HepG2 (cell line): ENCODE results near the gene CHMP4B. TPM values are rescaled to one million over a fixed set of nuclear protein-coding genes. Genes with fewer than 3 reads are reported as not detected.

Experiments
- ATAC-seq: fragments of 200-7000 bp; cut with Tn5 transposase; 3 replicates; pipeline ENCODE4 v1.9.1; 2020; ENCODE audit warnings: mild to moderate bottlenecking, moderate library complexity
- BruUV-seq: library from RNA; stranded (reverse); fragments of 400-500 nt; replicated peaks from 2 replicates; lab custom pipeline; 2021; lab: Mats Ljungman, UMichigan
- CTCF ChIA-PET: fragments of 300-600 bp; formaldehyde crosslinking; extraction: SDS; loops from one replicate; lab custom pipeline; 2021; ENCODE audit warnings: low total read pairs, inconsistent platforms, low intra/inter-chr PET ratio; lab: Yijun Ruan, JAX
- POLR2A ChIA-PET: fragments of 350-600 bp; sonication (Branson Sonifier 250); formaldehyde crosslinking; loops from one replicate; lab custom pipeline; 2020; ENCODE audit warnings: antibody characterized with exemption, inconsistent platforms; lab: Yijun Ruan, JAX
- DNase-seq: peaks from one replicate; pipeline ENCODE4 v3.0.0-alpha.2; 2015; ENCODE audit warnings: low spot score
- FAIRE-seq: peaks from 3 replicates; lab custom pipeline; 2011; peaks lifted over from hg19 to GRCh38; lab: Jason Lieb, UNC
- H2AFZ ChIP-seq: one replicate; pipeline ENCODE4 v1.6.1; 2011; ENCODE audit warnings: low read length, inconsistent platforms
- H3K27ac ChIP-seq: fragments of 300-600 bp; 3 replicates; pipeline ENCODE4 v1.8.0; 2011; ENCODE audit warnings: mixed run types, mild to moderate bottlenecking, mixed read lengths, low read length, inconsistent platforms; ENCODE audit not compliant: insufficient read depth; ENCODE audit errors: extremely low read length
- H3K27me3 ChIP-seq, 2 experiments: fragments of 200-600 bp in 1 of 2; 2 replicates in 1 of 2; 3 replicates in 1 of 2; pipeline versions ENCODE4 v1.6.0 to v1.8.0; 2011; ENCODE audit warnings: low read length in 2 of 2, mild to moderate bottlenecking in 2 of 2, moderate library complexity in 2 of 2, inconsistent platforms in 1 of 2; ENCODE audit not compliant: insufficient read depth in 2 of 2, control insufficient read depth in 1 of 2
- H3K36me3 ChIP-seq, 2 experiments: fragments of 200-600 bp in 1 of 2; replicated peaks in 1 of 2; 2 replicates in 1 of 2; 3 replicates in 1 of 2; pipeline versions ENCODE4 v1.5.1 to v1.8.0; 2011; ENCODE audit warnings: low read length in 2 of 2, inconsistent platforms in 1 of 2; ENCODE audit not compliant: insufficient read depth in 2 of 2, control insufficient read depth in 1 of 2
- H3K4me1 ChIP-seq: 2 replicates; pipeline ENCODE4 v1.5.1; 2012; ENCODE audit warnings: low read length, inconsistent platforms; ENCODE audit not compliant: insufficient read depth
- H3K4me2 ChIP-seq: 2 replicates; pipeline ENCODE4 v1.6.0; 2011; ENCODE audit warnings: low read depth, low read length, inconsistent platforms
- H3K4me3 ChIP-seq, 3 experiments: fragments of 200-600 bp in 1 of 3; sonication (generic), shearing (Covaris generic) in 1 of 3; replicated peaks in 1 of 3; 2 replicates each; pipeline ENCODE4 v1.5.1; 2011 to 2016; ENCODE audit warnings: low read length in 3 of 3, inconsistent platforms in 2 of 3, low read depth in 2 of 3, mild to moderate bottlenecking in 2 of 3, control low read depth in 1 of 3, mixed read lengths in 1 of 3; ENCODE audit not compliant: insufficient read depth in 1 of 3
- H3K79me2 ChIP-seq: one replicate; pipeline ENCODE4 v1.6.1; 2011; ENCODE audit warnings: low read length, inconsistent platforms; ENCODE audit not compliant: insufficient read depth
- H3K9ac ChIP-seq: 2 replicates; pipeline ENCODE4 v1.6.0; 2011; ENCODE audit warnings: mild to moderate bottlenecking, low read depth, low read length, inconsistent platforms; ENCODE audit not compliant: insufficient read depth
- H3K9me3 ChIP-seq: 2 replicates; pipeline ENCODE4 v1.5.1; 2012; ENCODE audit warnings: mild to moderate bottlenecking, low read length
- H4K20me1 ChIP-seq: 2 replicates; pipeline ENCODE4 v1.6.0; 2011; ENCODE audit warnings: inconsistent platforms, mild to moderate bottlenecking, low read length, moderate library complexity; ENCODE audit not compliant: insufficient read depth
- ASH2L ChIP-seq: fragments of 300-600, 200-600 bp; sonication (generic); IDR thresholded peaks from 2 replicates; pipeline ENCODE4 v1.7.0; 2017; ENCODE audit warnings: low read depth, mild to moderate bottlenecking, moderate library complexity, mixed read lengths, low read length; ENCODE audit not compliant: insufficient read length
- CERS6 ChIP-seq: sonication (generic); formaldehyde crosslinking; IDR thresholded peaks from 2 replicates; pipeline ENCODE4 v1.5.0; 2020; ENCODE audit warnings: missing genetic modification reagents
- FOSL1 ChIP-seq: sonication (generic); formaldehyde crosslinking; IDR thresholded peaks from 2 replicates; pipeline ENCODE4 v1.9.0; 2021; ENCODE audit warnings: missing genetic modification reagents, borderline replicate concordance
- FOXO4 ChIP-seq: sonication (generic); formaldehyde crosslinking; conservative IDR thresholded peaks from 2 replicates; pipeline ENCODE4 v1.8.1; 2023; ENCODE audit warnings: missing genetic modification reagents
- HOXD1 ChIP-seq: sonication (generic); formaldehyde crosslinking; IDR thresholded peaks from 2 replicates; pipeline ENCODE4 v1.5.0; 2020; ENCODE audit warnings: missing genetic modification reagents
- IKZF1 ChIP-seq: fragments of 450-650 bp; IDR thresholded peaks from 2 replicates; pipeline ENCODE4 v1.7.1; 2016
- ISL2 ChIP-seq: sonication (generic); formaldehyde crosslinking; IDR thresholded peaks from 2 replicates; pipeline ENCODE4 v1.5.0; 2020; ENCODE audit warnings: missing genetic modification reagents
- KLF12 ChIP-seq: sonication (generic); formaldehyde crosslinking; IDR thresholded peaks from 2 replicates; pipeline ENCODE4 v1.4.0; 2020; ENCODE audit warnings: missing genetic modification reagents, borderline replicate concordance
- KLF15 ChIP-seq: sonication (generic); formaldehyde crosslinking; IDR thresholded peaks from 2 replicates; pipeline ENCODE4 v1.8.1; 2023; ENCODE audit warnings: borderline replicate concordance, mild to moderate bottlenecking, inconsistent platforms, missing genetic modification reagents, mixed read lengths
- MLX ChIP-seq: IDR thresholded peaks from 2 replicates; pipeline ENCODE4 v1.6.1; 2016
- NFKB2 ChIP-seq: sonication (generic); formaldehyde crosslinking; IDR thresholded peaks from 2 replicates; pipeline ENCODE4 v1.4.0; 2020; ENCODE audit warnings: missing genetic modification reagents, borderline replicate concordance
- STAG1 ChIP-seq: sonication (generic); formaldehyde crosslinking; IDR thresholded peaks from 2 replicates; pipeline ENCODE4 v1.4.0; 2020; ENCODE audit warnings: missing genetic modification reagents
- THRA ChIP-seq: sonication (generic); formaldehyde crosslinking; IDR thresholded peaks from 2 replicates; pipeline ENCODE4 v1.4.0; 2020; ENCODE audit warnings: missing genetic modification reagents, borderline replicate concordance
- ZC3H13 ChIP-seq: sonication (generic); formaldehyde crosslinking; IDR thresholded peaks from 2 replicates; pipeline ENCODE4 v1.8.1; 2023; ENCODE audit warnings: mild to moderate bottlenecking, missing genetic modification reagents, moderate library complexity
- ZNF280B ChIP-seq: sonication (generic); formaldehyde crosslinking; IDR thresholded peaks from 2 replicates; pipeline ENCODE4 v1.5.0; 2020; ENCODE audit warnings: missing genetic modification reagents, mild to moderate bottlenecking, borderline replicate concordance
- ZNF367 ChIP-seq: sonication (generic); formaldehyde crosslinking; IDR thresholded peaks from 2 replicates; pipeline ENCODE4 v1.4.0; 2020; ENCODE audit warnings: missing genetic modification reagents, borderline replicate concordance
- ZNF549 ChIP-seq: sonication (generic); formaldehyde crosslinking; IDR thresholded peaks from 2 replicates; pipeline ENCODE4 v1.5.0; 2020; ENCODE audit warnings: missing genetic modification reagents
- ZNF598 ChIP-seq: sonication (generic); formaldehyde crosslinking; IDR thresholded peaks from 2 replicates; pipeline ENCODE4 v1.5.1; 2020; ENCODE audit warnings: mild to moderate bottlenecking, missing genetic modification reagents, borderline replicate concordance
- WGBS: methylation state at CpG from one replicate; pipeline ENCODE4 v1.1.6; 2017; ENCODE audit warnings: low lambda C conversion rate; 5-methylcytosine and 5-hydroxymethylcytosine counted together
- in situ Hi-C: cut with HindIII; loops from 2 replicates; pipeline ENCODE4 v1.10.0; 2017; ENCODE audit warnings: low pct_unique_long_range_greater_than_20kb; ENCODE audit not compliant: extremely low pct_ligation_motif_present
- intact Hi-C: fragments of 100-400 bp; cut with micrococcal nuclease; formaldehyde crosslinking; loops from one replicate; pipeline ENCODE4 v1.10.0; 2022; ENCODE audit not compliant: unreplicated experiment
- polyA plus RNA-seq, 8 experiments: library from polyadenylated mRNA; depleted of rRNA in 3 of 8; stranded (reverse) in 7 of 8; unstranded in 1 of 8; fragments of >200 nt; fragmentation: Illumina TruSeq in 4 of 8; extraction: Trizol in 4 of 8; gene quantifications; 2 replicates each; pipeline versions ENCODE4 v1.2.1 to v1.2.3, GENCODE V29; 2011 to 2016; ENCODE audit warnings: low read depth in 4 of 8, missing spikeins in 1 of 8, mixed read lengths in 1 of 8; ENCODE audit not compliant: insufficient read depth in 1 of 8
- total RNA-seq, 5 experiments: library from RNA; depleted of rRNA; stranded (reverse); fragments of >200 nt; fragmentation: Illumina TruSeq; extraction: Trizol; gene quantifications; 2 replicates each; pipeline ENCODE4 v1.2.3, GENCODE V29; 2016; ENCODE audit warnings: low read depth in 1 of 5

Gene CHMP4B
- total and polyA plus RNA-seq, 2 of the 13 experiments (the other 11 are each of a cell fraction or from before 2014, with no cell fraction given): 40.1 to 45.6 TPM

GRCh38 chr20:33810259-33810658 lies 889 bp upstream of the CHMP4B start:
- no TSS peak for BruUV-seq
- peaks cover 20% of the 10 kb centered on the region for H4K20me1 ChIP-seq
- no peak overlapping the region for H3K27ac ChIP-seq
- intact Hi-C loops (loop anchor here (5.0 kb wide), 3 partner anchors 52 to 302 kb away; partner anchors contain the start of genes E2F1 and EIF2S2), in situ Hi-C loops (no loop called here)
- CTCF ChIA-PET: no interaction called here
- peak overlapping the region; percentile 24 to 96 (median 51); a peak in 5 of 6 replicates for H3K4me3 ChIP-seq
- H3K4me1 ChIP-seq: peaks cover 62% of the 10 kb centered on the region
- FAIRE-seq (no peak), ATAC-seq (no peak), DNase-seq (no peak)
- peak overlapping the region; percentile 89 for H3K4me2 ChIP-seq
- 8% methylated on average over 5 of the region's 5 CpGs for WGBS
- 0 out of 5 replicates have a peak, but pooled peaks cover 0 to 6% of the 10 kb centered on the region in 2 experiments for H3K36me3 ChIP-seq
- no peaks in the 10 kb centered on the region; a peak in 1 of 5 replicates for H3K27me3 ChIP-seq
- H2AFZ ChIP-seq: peak overlapping the region; percentile 84
- H3K79me2 ChIP-seq: peaks cover 38% of the 10 kb centered on the region
- no peaks in the 10 kb centered on the region for H3K9me3 ChIP-seq
- H3K9ac ChIP-seq: peak overlapping the region; percentile 18; the same call in 1 of the 2 replicates
- POLR2A ChIA-PET: interaction anchor here (1.1 to 6.6 kb wide), 4 partner anchors 9 to 302 kb away, joined by 4 to 140 read pairs (median 36); partner anchors contain the start of gene EIF2S2
- TF ChIP-seq CERS6 (CRISPR knock-in tag): no peak
- no peak for TF ChIP-seq ZNF280B (CRISPR knock-in tag)
- no peak for TF ChIP-seq MLX (CRISPR knock-in tag)
- TF ChIP-seq ZNF367 (CRISPR knock-in tag): no peak
- TF ChIP-seq ZNF598 (CRISPR knock-in tag): no peak
- TF ChIP-seq ZC3H13 (CRISPR knock-in tag): no peak
- no peak for TF ChIP-seq KLF15 (CRISPR knock-in tag)
- TF ChIP-seq HOXD1 (CRISPR knock-in tag): no peak
- no peak for TF ChIP-seq ZNF549
- TF ChIP-seq THRA: no peak
- TF ChIP-seq FOXO4: 0 out of 2 replicates have a peak, but pooled peaks have one; percentile 30
- 0 out of 2 replicates have a peak, but pooled peaks have one; percentile 26 for TF ChIP-seq KLF12 (CRISPR knock-in tag)
- no peak for TF ChIP-seq NFKB2 (CRISPR knock-in tag)
- TF ChIP-seq IKZF1: no peak
- no peak for TF ChIP-seq ASH2L
- TF ChIP-seq FOSL1 (CRISPR knock-in tag): no peak
- 0 out of 2 replicates have a peak, but pooled peaks have one; percentile 8 for TF ChIP-seq STAG1 (CRISPR knock-in tag)
- TF ChIP-seq ISL2 (CRISPR knock-in tag): no peak
